ENCODE data around the gene SHISAL1. TPM values are rescaled to one million over a fixed set of nuclear protein-coding genes. Genes with fewer than 3 reads are reported as not detected.

The SHISAL1 gene
- total RNA-seq, 4 donors from 2014 or later, result 6.6 to 20.4 (median 12.4) TPM

- Histone ChIP-seq H3K27me3 (peaks cover 0 to 21% (median 1%) of the 10 kb centered on the region in 4 donors), H3K4me3 (no peak overlapping the region), H3K36me3 (no peaks in the 10 kb centered on the region), H3K27ac (replicated peaks in 1 of 4) (no peak overlapping the region), H3K9me3 (peaks cover 0 to 25% (median 13%) of the 10 kb centered on the region in 4 donors), H3K4me1 (no peaks in the 10 kb centered on the region)
- DNase-seq (ENCODE audit: extremely low spot score), result peak; percentile 72
- intact Hi-C loops (cut with DNase I), result no loop called here
- 63% methylated on average over 8 of the region's 8 CpGs for WGBS
- no peak for TF ChIP-seq EP300 (IDR thresholded peaks at IDR 0.05)
- TF ChIP-seq POLR2A (IDR thresholded peaks at IDR 0.05; ENCODE audit: low read depth), result no peak
- TF ChIP-seq, protein P1, sequence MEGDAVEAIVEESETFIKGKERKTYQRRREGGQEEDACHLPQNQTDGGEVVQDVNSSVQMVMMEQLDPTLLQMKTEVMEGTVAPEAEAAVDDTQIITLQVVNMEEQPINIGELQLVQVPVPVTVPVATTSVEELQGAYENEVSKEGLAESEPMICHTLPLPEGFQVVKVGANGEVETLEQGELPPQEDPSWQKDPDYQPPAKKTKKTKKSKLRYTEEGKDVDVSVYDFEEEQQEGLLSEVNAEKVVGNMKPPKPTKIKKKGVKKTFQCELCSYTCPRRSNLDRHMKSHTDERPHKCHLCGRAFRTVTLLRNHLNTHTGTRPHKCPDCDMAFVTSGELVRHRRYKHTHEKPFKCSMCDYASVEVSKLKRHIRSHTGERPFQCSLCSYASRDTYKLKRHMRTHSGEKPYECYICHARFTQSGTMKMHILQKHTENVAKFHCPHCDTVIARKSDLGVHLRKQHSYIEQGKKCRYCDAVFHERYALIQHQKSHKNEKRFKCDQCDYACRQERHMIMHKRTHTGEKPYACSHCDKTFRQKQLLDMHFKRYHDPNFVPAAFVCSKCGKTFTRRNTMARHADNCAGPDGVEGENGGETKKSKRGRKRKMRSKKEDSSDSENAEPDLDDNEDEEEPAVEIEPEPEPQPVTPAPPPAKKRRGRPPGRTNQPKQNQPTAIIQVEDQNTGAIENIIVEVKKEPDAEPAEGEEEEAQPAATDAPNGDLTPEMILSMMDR (IDR thresholded peaks at IDR 0.05), result no peak
- TF ChIP-seq POLR2AphosphoS5 (IDR thresholded peaks at IDR 0.05), result no peak
These were observed 86.9 kb downstream of the SHISAL1 start for GRCh38 chr22:44225812-44226211.

- Histone ChIP-seq H3K36me3 (no peaks in the 10 kb centered on the region), H3K4me1 (no peaks in the 10 kb centered on the region), H3K27ac (replicated peaks in 1 of 4) (no peak overlapping the region), H3K27me3 (peaks cover 0 to 21% (median 2%) of the 10 kb centered on the region in 4 donors), H3K4me3 (no peak overlapping the region), H3K9me3 (peaks cover 0 to 25% (median 13%) of the 10 kb centered on the region in 4 donors)
- DNase-seq (ENCODE audit: extremely low spot score), result peak; percentile 75
- TF ChIP-seq EP300 (IDR thresholded peaks at IDR 0.05) (no peak), POLR2AphosphoS5 (IDR thresholded peaks at IDR 0.05) (no peak), POLR2A (IDR thresholded peaks at IDR 0.05; ENCODE audit: low read depth) (no peak)
- TF ChIP-seq, protein P1 (IDR thresholded peaks at IDR 0.05), result no peak
- intact Hi-C loops (cut with DNase I), result no loop called here
- WGBS, result 74% methylated on average over 10 of the region's 11 CpGs
These were observed 87.6 kb downstream of the SHISAL1 start for GRCh38 chr22:44225091-44225689.

GRCh38 chr22:44224166-44224565 is 88.6 kb downstream of the SHISAL1 start:
- intact Hi-C loops (cut with DNase I), result no loop called here

DNA sequence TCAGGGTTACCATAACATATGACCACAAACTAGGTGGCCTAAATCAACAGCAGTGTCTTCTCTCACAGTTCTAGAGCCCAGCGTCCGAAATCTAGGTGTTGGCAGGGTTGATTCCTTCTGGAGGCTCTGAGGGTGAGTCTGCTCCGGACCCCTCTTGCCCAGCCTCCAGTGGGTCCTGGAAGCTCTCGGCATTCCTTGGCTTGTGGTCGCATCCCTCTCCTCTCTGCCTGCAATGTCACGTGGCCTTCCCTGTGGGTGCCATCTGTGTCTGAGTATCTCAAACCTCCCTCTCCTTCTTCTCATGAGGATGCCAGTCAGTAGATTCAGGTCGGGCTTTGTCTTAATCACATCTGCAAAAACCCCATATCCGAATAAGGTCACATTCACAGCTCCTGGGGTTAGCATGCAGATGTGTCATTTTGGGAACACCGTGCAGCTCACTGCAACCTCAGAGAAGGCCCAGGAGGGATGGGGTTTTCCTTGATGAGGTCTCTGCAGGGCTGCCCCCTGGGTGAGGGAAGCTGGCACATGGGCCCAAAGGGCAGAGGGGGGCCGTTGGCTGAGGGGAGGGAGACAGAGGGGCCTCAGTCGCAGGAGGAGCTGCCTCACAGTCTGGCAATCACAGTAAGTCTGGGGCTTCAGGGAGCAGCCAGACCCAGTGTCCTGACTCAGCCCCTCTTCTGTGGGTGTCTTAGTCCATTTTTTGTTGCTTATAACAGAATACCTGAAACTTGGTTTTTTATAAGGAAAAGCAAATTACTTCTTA is 90.9 kb downstream of the SHISAL1 start:
- no peaks in the 10 kb centered on the region for H3K9me3 ChIP-seq
- H3K4me1 ChIP-seq, result no peaks in the 10 kb centered on the region
- TF ChIP-seq EP300 (IDR thresholded peaks at IDR 0.05) (no peak), POLR2AphosphoS5 (IDR thresholded peaks at IDR 0.05) (no peak), POLR2A (IDR thresholded peaks at IDR 0.05; ENCODE audit: low read depth) (no peak)
- TF ChIP-seq, protein P1 (IDR thresholded peaks at IDR 0.05), result no peak
- no peak overlapping the region for H3K27ac ChIP-seq (replicated peaks in 1 of 4)
- peaks cover 0 to 21% (median 2%) of the 10 kb centered on the region in 4 donors for H3K27me3 ChIP-seq
- 92% methylated on average over 11 of the region's 11 CpGs for WGBS
- DNase-seq (ENCODE audit: extremely low spot score), result peak; percentile 85
- no peak overlapping the region for H3K4me3 ChIP-seq
- intact Hi-C loops (cut with DNase I), result no loop called here
- no peaks in the 10 kb centered on the region for H3K36me3 ChIP-seq

More at GRCh38 chr22:44224166-44224565, 88.6 kb downstream of the SHISAL1 start:
- Histone ChIP-seq H3K4me1 (no peaks in the 10 kb centered on the region), H3K4me3 (no peak overlapping the region), H3K9me3 (peaks cover 0 to 17% (median 11%) of the 10 kb centered on the region in 4 donors), H3K36me3 (no peaks in the 10 kb centered on the region), H3K27me3 (peaks cover 0 to 21% (median 2%) of the 10 kb centered on the region in 4 donors), H3K27ac (replicated peaks in 1 of 4) (no peak overlapping the region)
- TF ChIP-seq POLR2A (IDR thresholded peaks at IDR 0.05; ENCODE audit: low read depth), result no peak
- TF ChIP-seq, protein P1 (IDR thresholded peaks at IDR 0.05), result no peak
- WGBS, result 53% methylated on average over 12 of the region's 12 CpGs
- peak; percentile 84 for DNase-seq (ENCODE audit: extremely low spot score)
